NCI-H1105 (cell line): Measurements from ENCODE around the gene MLF2.
"Not testable (repeated sequence)": the region's sequence is repeated elsewhere in the genome, so short reads cannot be mapped to it uniquely, and the experiment has no call there.

Experiments used
- DNase-seq: peaks from one replicate; lab custom pipeline; 2025; lab: John Stamatoyannopoulos, UW

The MLF2 gene

GRCh38 chr12:6765048-6765633 lies 12.2 kb upstream of the MLF2 start:
- peak; percentile 73 for DNase-seq

- peak; percentile 100 for DNase-seq
Measured at GRCh38 chr12:6764011-6764828, 11.3 kb upstream of the MLF2 start.

- no peak for DNase-seq
Measured at GRCh38 chr12:6763380-6763779, 10.4 kb upstream of the MLF2 start.

GRCh38 chr12:6759741-6760140 lies 6.8 kb upstream of the MLF2 start:
- DNase-seq: no peak

- DNase-seq: no peak
Measured at GRCh38 chr12:6758506-6759095, 5.7 kb upstream of the MLF2 start.

- DNase-seq: no peak
Measured at GRCh38 chr12:6757028-6757690, 4.2 kb upstream of the MLF2 start.

- no peak for DNase-seq
Measured at GRCh38 chr12:6754411-6754810, 1.5 kb upstream of the MLF2 start.

GRCh38 chr12:6753772-6754356 lies 923 bp upstream of the MLF2 start:
- no peak for DNase-seq

GRCh38 chr12:6752167-6752920 lies 597 bp downstream of the MLF2 start:
- peak; percentile 62 for DNase-seq

- DNase-seq: no peak
Measured at GRCh38 chr12:6751767-6752166, 1.2 kb downstream of the MLF2 start.

GRCh38 chr12:6750506-6750905 lies 2.4 kb downstream of the MLF2 start:
- no peak for DNase-seq

- DNase-seq: no peak
Measured at GRCh38 chr12:6748761-6749160, 4.2 kb downstream of the MLF2 start.

- no peak for DNase-seq
Measured at GRCh38 chr12:6747216-6747615, 5.7 kb downstream of the MLF2 start.

- no peak for DNase-seq
Measured at GRCh38 chr12:6745741-6746525, 7.0 kb downstream of the MLF2 start.

- DNase-seq: not testable (repeated sequence)
Measured at GRCh38 chr12:6743300-6743699, 9.6 kb downstream of the MLF2 start.

- DNase-seq: no peak
Measured at GRCh38 chr12:6742834-6743233, 10.1 kb downstream of the MLF2 start.

- not testable (repeated sequence) for DNase-seq
Measured at GRCh38 chr12:6742080-6742479, 10.9 kb downstream of the MLF2 start.

- DNase-seq: no peak
Measured at GRCh38 chr12:6736754-6737153, 16.2 kb downstream of the MLF2 start.

GRCh38 chr12:6735448-6736191 lies 17.3 kb downstream of the MLF2 start:
- peak; percentile 62 for DNase-seq
